T1000 (cell line): ENCODE data around the gene FERMT2.

Source experiments
- DNase-seq: peaks from one replicate; lab custom pipeline; 2025; ENCODE audit warnings: mixed read lengths; lab: John Stamatoyannopoulos, UW

FERMT2 gene

GRCh38 chr14:52950898-52951680, at the start of gene FERMT2:
Gene FERMT2 (minus strand): TSS chr14:52951050. CDS start chr14:52950568, 482 bp downstream.
- DNase-seq: peak; percentile 85

DNA sequence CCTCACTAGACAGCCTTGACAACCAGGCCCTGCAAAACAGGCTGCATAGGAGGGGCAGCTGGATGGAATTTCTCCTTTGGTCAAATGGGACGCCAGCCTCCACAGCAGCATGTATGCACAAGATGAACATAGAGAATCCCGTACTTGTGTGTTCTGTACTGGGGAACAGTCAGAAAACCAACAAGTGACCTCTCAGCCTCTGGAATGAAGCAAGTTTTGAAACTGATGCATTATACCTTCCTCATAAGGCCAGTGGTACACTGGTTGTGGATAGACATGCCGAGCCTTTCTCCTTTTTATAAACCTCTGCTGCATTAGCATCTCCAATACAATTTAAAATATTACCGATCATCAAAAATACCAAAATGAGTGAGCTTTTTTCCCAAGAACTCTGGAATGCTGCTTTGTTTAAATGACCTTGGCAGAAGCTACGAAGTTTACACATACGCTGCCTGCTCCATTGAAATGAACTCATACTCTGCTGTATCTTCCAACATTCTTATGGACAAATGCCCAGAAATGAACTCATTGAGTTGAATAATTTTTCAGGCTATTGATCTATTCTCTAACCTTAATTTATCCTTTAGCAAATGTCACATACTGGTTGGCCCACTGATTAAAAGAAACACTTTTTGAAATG, 47.6 kb upstream of the FERMT2 start:
- no peak for DNase-seq

- no peak for DNase-seq
These were observed 45.6 kb upstream of the FERMT2 start for GRCh38 chr14:52996493-52996892.

DNA sequence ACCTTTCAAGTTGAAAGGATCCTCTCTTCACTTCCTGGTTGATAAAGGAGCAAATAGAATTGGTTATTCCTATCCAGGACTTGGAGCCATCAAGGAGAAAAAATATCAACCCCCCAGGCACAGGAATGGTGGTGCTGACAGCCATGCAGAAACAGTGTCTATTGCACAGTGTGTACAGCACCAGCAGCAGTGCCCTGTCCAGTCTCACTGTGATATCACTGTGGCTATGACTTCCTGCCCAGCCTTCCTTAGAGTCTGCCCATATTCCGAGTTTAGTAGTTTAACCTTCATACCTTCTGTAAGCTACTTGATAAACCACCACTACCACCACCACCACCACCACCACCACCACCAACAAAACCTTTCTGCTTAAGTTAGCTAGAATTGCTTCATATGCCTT, 45.1 kb upstream of the FERMT2 start:
- no peak for DNase-seq

GRCh38 chr14:52992236-52992870, 41.5 kb upstream of the FERMT2 start:
- DNase-seq: no peak

DNA sequence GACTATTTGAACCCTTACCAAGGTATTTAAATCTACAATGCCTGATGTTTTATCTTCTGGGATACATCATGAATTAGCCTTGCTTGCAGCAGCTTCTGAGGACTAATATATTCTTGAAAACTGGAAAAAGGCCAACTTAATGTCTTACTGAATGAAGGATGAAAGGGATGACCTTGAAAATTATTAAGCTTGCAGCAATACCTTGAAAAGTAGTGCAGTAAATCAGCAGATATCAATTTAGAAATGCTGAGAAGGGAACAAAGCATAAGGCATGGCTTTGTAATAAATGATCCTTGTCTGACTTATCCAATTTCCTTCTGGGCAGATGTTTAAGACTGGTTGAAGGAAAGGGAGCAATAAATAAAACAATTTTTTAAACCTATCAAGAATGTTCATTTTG, 37.3 kb upstream of the FERMT2 start:
- no peak for DNase-seq

DNA sequence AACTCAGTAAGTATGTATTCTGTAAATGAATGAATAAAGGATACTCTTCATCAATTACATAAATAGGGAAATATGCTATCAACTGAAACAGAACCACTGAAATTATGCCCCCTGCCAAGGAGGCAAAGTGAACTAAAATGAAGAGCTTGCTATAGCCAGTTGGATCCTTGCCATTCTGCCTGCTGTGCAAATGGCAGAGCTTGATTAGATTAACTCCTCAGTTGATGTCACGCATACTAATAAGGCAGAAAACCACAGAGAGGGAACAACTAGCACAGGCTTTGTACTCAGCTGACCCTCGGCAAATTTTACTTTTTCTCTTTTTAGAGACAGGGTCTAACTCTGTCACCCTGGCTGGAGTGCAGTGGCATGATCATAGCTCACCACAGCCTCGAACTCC, 36.7 kb upstream of the FERMT2 start:
- no peak for DNase-seq

- DNase-seq: no peak
These were observed 36.2 kb upstream of the FERMT2 start for GRCh38 chr14:52987042-52987441.

DNA sequence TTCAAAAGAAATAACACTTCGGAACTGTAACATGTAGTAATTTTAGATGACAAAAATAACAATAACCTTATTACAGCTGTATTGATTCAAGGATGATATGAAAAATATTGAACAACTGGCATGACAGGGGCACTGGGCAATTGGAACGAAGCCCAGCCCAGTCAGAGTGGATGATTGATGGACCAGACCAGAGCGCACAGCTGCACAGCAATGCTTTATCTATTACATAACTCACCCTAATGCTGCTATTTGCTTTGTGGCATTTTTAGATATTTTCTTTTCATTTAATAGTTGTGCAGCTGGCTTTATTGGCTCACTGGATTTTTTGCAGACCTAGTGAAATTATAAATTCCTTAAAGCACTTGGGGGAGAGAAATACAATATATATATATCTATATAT, 26.9 kb upstream of the FERMT2 start:
- DNase-seq: no peak

GRCh38 chr14:52974406-52974805, 23.6 kb upstream of the FERMT2 start:
- no peak for DNase-seq

DNA sequence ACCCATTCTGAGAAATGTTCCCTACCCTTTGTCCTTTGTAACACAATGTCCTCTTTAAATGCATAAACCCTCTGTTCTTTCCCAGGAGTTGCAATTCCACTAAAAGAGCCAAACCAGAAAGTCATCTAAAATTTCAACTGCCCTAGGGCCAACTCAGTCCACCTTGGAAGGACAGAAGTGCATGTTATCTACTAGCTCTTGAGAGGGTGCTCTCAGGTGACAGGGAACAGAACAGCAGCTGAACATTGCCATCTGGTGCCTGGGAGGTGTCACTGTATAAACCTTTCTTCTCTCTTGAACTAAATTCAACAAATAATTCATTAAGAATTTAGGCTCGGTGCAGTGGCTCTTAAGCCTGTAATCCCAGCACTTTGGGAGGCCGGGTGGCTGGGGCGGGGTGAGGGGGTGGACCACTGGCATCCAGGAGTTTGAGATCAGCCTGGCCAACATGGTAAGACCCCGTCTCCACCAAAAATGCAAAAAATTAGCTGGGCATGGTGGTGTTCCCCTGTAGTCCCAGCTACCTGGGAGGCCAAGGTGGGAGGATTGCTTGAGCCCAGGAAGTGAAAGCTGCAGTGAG, 10.3 kb upstream of the FERMT2 start:
- DNase-seq: no peak

- DNase-seq: no peak
These were observed 9.8 kb upstream of the FERMT2 start for GRCh38 chr14:52960627-52961026.

- no peak for DNase-seq
These were observed 3.7 kb upstream of the FERMT2 start for GRCh38 chr14:52954346-52955214.

DNA sequence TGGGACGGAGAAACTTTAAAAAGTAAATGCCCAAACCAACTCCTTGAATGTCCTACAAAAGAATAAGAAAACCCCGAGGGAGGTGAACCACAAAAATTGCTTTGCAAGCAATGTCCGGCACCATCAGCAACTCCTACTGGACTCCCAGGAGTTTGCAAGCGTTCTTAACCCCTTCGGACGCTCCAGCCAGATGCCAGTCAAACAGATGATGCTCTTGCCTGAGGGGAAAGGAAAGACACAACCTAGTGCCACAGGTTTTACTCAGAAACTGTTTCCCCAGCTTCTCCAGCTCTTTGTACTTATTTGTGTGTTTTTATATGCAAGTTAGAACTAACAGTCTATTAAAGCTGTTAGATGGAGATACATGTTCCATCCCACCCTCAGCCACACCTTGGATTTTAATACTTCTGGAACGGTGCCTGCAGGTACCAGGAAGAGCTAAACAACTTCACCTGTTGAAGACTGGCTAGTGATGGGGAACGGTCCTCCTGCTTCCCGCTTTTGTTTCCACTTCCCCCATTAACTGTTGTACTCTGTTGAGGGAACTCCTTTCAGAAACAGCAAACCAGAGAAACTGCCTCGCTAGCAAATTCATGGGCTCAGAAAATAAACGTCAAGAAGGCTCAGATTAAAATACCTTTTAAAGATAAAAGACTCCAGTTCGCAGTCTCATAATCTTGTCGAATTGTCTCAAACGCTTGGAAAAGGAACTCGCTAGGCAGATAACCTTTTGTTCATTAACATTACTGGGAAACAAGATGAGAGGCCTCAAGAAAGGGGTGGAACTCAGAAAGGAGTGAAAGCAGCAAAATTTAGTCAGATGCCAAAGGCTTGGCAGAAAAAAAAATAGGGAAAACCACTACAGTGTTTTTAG, 1.1 kb upstream of the FERMT2 start:
- peak; percentile 44 for DNase-seq

GRCh38 chr14:52950410-52950897, 396 bp downstream of the FERMT2 start:
- DNase-seq: peak; percentile 20

DNA sequence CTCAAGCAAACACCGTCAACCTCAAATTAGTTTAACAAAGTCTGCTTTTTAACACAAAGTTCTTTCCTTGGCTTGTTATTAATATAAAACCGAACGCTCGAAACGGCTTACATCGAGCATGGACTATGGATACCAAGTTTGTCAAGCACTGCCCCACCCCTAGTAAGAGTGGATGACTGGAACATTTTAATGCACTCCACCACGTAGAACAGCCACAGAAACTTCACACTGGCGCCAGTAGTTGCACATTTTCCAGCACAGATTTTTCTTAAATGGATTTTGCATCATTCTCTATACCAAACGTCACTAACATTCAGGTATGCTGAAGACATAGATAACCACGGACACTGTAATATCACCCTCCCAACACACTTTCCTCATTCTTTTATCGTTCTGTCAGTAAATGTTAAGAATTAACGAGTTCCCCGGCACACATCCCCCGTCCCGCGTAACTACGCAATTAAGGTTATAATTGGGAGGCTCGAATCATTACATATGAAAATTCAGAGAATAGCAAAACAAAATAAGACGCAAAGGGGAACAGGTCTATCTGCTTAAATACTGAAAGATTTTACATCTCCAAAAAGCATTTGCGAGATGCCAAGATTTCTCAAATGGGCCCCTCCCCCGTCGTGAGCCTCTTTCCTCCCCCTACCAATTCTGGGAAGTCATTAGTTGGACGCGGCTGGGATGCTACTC, 990 bp downstream of the FERMT2 start:
- peak; percentile 6 for DNase-seq

DNA sequence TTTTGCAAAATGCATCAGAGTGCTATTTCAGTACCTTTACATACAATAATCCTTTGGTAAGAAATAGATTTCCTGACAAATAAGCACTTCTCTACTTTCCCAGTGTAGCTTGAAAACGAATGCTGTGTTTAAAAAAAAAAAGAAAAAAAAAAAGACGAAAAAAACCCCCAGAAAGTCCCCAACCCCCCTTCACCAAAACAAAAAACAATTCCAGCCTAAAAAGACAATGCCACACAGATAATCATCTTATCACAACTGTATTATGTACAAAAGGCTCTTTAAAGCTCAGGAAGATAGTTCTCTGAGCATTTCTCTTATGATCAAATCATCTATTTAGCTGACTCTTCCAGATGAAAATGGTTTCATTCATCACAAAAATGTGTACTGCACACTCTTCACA, 1.6 kb downstream of the FERMT2 start:
- DNase-seq: no peak

DNA sequence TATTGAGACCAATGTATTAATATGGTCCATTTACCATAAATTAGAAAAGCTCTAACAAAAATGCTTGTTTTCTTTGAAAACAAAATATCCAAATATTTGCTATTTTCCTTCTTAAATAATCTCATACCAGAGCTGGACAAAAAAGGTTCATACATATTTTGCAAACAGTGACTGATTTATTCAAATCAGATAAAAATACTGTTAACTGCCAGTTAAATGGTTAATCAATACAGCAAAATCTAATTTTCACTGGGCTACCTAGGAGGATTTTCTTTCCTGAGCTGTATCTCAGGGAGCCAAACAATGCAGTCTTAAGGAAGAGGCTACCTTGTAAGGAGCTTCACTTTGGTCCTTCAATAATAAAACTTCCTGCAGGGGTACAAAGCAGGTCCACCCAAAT, 2.0 kb downstream of the FERMT2 start:
- DNase-seq: no peak

DNA sequence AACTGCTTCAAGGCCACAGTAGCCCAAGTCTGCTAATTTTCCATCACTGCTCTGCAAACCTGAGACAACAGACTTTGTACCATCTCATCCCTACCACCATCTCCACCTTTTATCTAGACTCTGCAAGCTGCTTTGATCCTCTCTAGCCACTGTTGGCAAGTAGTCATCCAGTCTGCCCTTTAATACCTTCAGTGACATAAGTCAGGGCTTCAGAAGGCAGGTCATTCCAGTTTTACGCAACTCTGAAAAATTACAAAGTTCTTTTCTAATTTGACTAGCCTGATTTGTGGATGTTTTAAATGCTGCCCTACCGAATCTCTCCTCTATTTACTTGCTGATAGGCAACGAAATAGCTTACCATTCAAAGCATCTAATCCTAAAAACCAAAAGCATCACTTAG, 2.8 kb downstream of the FERMT2 start:
- DNase-seq: no peak

DNA sequence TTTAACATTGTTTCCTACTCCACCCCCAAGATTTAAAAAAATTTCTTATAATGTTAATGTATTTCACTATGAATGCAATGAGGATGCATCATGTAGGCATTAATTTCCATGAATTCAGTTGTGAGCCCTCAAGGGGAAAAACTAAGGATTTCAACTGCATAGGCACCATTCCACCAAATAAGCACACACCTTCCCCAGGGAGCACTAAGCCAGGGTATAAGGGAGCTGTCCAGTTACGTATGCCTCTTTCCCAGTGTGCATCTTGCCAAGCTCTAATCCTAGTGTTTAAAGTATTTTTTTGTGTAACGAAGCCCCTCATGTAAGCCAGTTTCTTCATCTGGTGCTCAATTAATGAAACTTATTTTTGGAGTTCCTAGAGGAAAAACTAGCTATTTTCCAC, 6.6 kb downstream of the FERMT2 start:
- DNase-seq: no peak
